A549 (cell line): ENCODE data around the gene LAMA3. TPM values are rescaled to one million over a fixed set of nuclear protein-coding genes. Genes with fewer than 3 reads are reported as not detected.

ENCODE experiments used
- ATAC-seq, 2 experiments: fragments of 200-7000 bp in 1 of 2; fragments of >200 bp in 1 of 2; cut with Nextera tagmentation in 1 of 2; cut with Tn5 transposase in 1 of 2; 3 replicates each; pipeline versions ENCODE4 v1.8.0 to v1.9.1; 2018 to 2020; ENCODE audit warnings: mild to moderate bottlenecking in 1 of 2, moderate library complexity in 1 of 2
- CTCF ChIA-PET: fragments of 300-600 bp; sonication (Branson Sonifier 250); formaldehyde crosslinking; extraction: SDS; loops from one replicate; lab custom pipeline; 2021; ENCODE audit warnings: antibody characterized with exemption, inconsistent platforms; lab: Yijun Ruan, JAX
- POLR2A ChIA-PET: fragments of 350-600 bp; formaldehyde crosslinking; extraction: SDS; loops from one replicate; lab custom pipeline; 2021; ENCODE audit warnings: antibody characterized with exemption, inconsistent platforms; lab: Yijun Ruan, JAX
- DNase-seq, 2 experiments: peaks; one replicate each; pipeline versions ENCODE4 v3.0.0 to v3.0.0-alpha.2; 2011 to 2016; ENCODE audit warnings: low read depth in 1 of 2, low spot score in 1 of 2
- FAIRE-seq: peaks from 2 replicates; lab custom pipeline; 2011; peaks lifted over from hg19 to GRCh38; lab: Jason Lieb, UNC
- H3K27ac ChIP-seq, 2 experiments: fragments of >200 bp; sonication (Bioruptor Twin); formaldehyde crosslinking; 3 replicates each; pipeline ENCODE4 v1.5.1; 2016 to 2017
- H3K4me1 ChIP-seq: fragments of >200 bp; sonication (Bioruptor Twin); formaldehyde crosslinking; 3 replicates; pipeline ENCODE4 v1.6.1; 2016
- H3K4me2 ChIP-seq: fragments of >200 bp; sonication (Bioruptor Twin); formaldehyde crosslinking; 3 replicates; pipeline ENCODE4 v1.6.1; 2016
- H3K4me3 ChIP-seq: fragments of >200 bp; sonication (Bioruptor Twin); formaldehyde crosslinking; 3 replicates; pipeline ENCODE4 v1.5.1; 2016
- H3K9me3 ChIP-seq: fragments of >200 bp; sonication (Bioruptor Twin); formaldehyde crosslinking; 3 replicates; pipeline ENCODE4 v1.6.1; 2016
- CBX8 ChIP-seq: fragments of 200-600 bp; sonication (generic); IDR thresholded peaks from 2 replicates; pipeline ENCODE4 v1.6.1; 2016
- EHMT2 ChIP-seq: fragments of 200-600 bp; sonication (generic); IDR thresholded peaks from 2 replicates; pipeline ENCODE4 v1.6.1; 2016; ENCODE audit warnings: antibody characterized with exemption, low read depth, mild to moderate bottlenecking, moderate library complexity
- FOXS1 ChIP-seq: fragments of 250-450 bp; sonication (Bioruptor Pico); IDR thresholded peaks from 2 replicates; pipeline ENCODE4 v1.5.0; 2020; ENCODE audit warnings: mild to moderate bottlenecking, moderate library complexity
- GATA3 ChIP-seq: IDR thresholded peaks from 2 replicates; pipeline ENCODE4 v1.6.1; 2012; ENCODE audit warnings: borderline replicate concordance
- HDAC2 ChIP-seq: fragments of 200-600 bp; sonication (generic); IDR thresholded peaks from 2 replicates; pipeline ENCODE4 v1.6.1; 2016
- KDM1A ChIP-seq: fragments of 200-600 bp; sonication (generic); IDR thresholded peaks from 2 replicates; pipeline ENCODE4 v1.6.1; 2016; ENCODE audit warnings: low read depth, mild to moderate bottlenecking
- MAZ ChIP-seq: fragments of 150-350 bp; IDR thresholded peaks from 2 replicates; pipeline ENCODE4 v1.6.1; 2014; ENCODE audit warnings: antibody characterized with exemption, low read depth, low read length, borderline replicate concordance
- NPAS2 ChIP-seq: fragments of 250-450 bp; sonication (Bioruptor Pico); IDR thresholded peaks from 2 replicates; pipeline ENCODE4 v1.8.0; 2022; ENCODE audit warnings: mild to moderate bottlenecking, moderate library complexity, borderline replicate concordance
- NR3C1 ChIP-seq: fragments of >200 bp; sonication (Bioruptor Twin); formaldehyde crosslinking; IDR thresholded peaks from 3 replicates; pipeline ENCODE4 v1.6.1; 2017
- POLR2AphosphoS2 ChIP-seq: conservative IDR thresholded peaks from 2 replicates; pipeline ENCODE4 v1.6.1; 2012; ENCODE audit warnings: low read length, improper control_type of control experiment, inconsistent platforms
- RAD21 ChIP-seq, 2 experiments: fragments of >200 bp in 1 of 2; sonication (Bioruptor Twin) in 1 of 2; formaldehyde crosslinking in 1 of 2; IDR thresholded peaks in 1 of 2; conservative IDR thresholded peaks in 1 of 2; 2 replicates in 1 of 2; 3 replicates in 1 of 2; pipeline ENCODE4 v1.6.1; 2012 to 2018; ENCODE audit warnings: inconsistent platforms in 1 of 2
- RFX5 ChIP-seq: fragments of 450-650 bp; IDR thresholded peaks from 2 replicates; pipeline ENCODE4 v1.7.1; 2014; ENCODE audit warnings: antibody characterized with exemption, mild to moderate bottlenecking, moderate library complexity
- SMC3 ChIP-seq: fragments of >200 bp; sonication (Bioruptor Twin); formaldehyde crosslinking; IDR thresholded peaks from 3 replicates; pipeline ENCODE4 v1.6.1; 2018; ENCODE audit warnings: inconsistent platforms
- ZC3H11A ChIP-seq: fragments of 450-650 bp; IDR thresholded peaks from 2 replicates; pipeline ENCODE4 v1.6.1; 2014; ENCODE audit warnings: antibody characterized with exemption, mild to moderate bottlenecking
- WGBS: methylation state at CpG from one replicate; pipeline ENCODE4 v1.1.6; 2017; ENCODE audit errors: missing lambda C conversion rate; 5-methylcytosine and 5-hydroxymethylcytosine counted together
- polyA plus RNA-seq, 4 experiments: library from polyadenylated mRNA; depleted of rRNA in 3 of 4; stranded (reverse); fragments of >200 nt; fragmentation: RNase III in 1 of 4; extraction: RNeasy Plus Mini Kit Qiagen cat#74134 plus additional on column Dnase treatment in 1 of 4; gene quantifications; 2 replicates in 3 of 4; 3 replicates in 1 of 4; pipeline ENCODE4 v1.2.3, GENCODE V29; 2011 to 2017
- TF ChIP-seq, protein P1 (sequence below): fragments of >200 bp; sonication (Bioruptor Twin); formaldehyde crosslinking; IDR thresholded peaks from 3 replicates; pipeline ENCODE4 v1.6.1; 2016
- TF ChIP-seq, protein P2 (sequence below): fragments of 150-350 bp; IDR thresholded peaks from 2 replicates; pipeline ENCODE4 v1.6.1; 2014; ENCODE audit warnings: low read depth, mild to moderate bottlenecking, low read length
- TF ChIP-seq, protein P3 (sequence below): IDR thresholded peaks from 2 replicates; pipeline ENCODE4 v1.6.1; 2012
- TF ChIP-seq, protein P4 (sequence below): IDR thresholded peaks from 2 replicates; pipeline ENCODE4 v1.6.1; 2012
- TF ChIP-seq, protein P5 (sequence below): fragments of 250-450 bp; sonication (Bioruptor Pico); IDR thresholded peaks from 2 replicates; pipeline ENCODE4 v1.5.0; 2021; ENCODE audit warnings: mild to moderate bottlenecking, moderate library complexity, borderline replicate concordance

LAMA3 gene
- polyA plus RNA-seq, 2 of the 4 experiments (the other 2 are of a cell fraction) = 18.2 to 31.0 TPM

DNA sequence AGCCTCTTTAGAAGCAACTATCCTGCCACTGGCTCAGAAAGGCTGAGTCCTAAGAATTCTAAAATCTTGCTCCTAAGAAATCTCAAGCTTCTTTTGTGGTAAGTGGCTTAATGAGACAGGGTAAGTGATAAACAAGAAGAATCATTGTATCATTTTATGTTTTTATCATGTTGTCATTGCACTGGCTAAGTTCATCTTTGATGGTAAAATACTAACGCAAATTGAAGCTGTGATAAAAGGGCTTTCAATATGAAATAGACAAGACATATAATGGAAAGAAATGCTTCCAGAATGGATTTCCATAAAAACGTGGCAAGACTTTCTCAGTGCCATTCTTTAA is 303.7 kb downstream of the LAMA3 start:
- peaks cover 14% of the 10 kb centered on the region; the same call in 2 of the 3 replicates for H3K4me1 ChIP-seq
- TF ChIP-seq HDAC2 = no peak
- TF ChIP-seq RAD21 (conservative IDR thresholded peaks at IDR 0.05 in 1 of 2, IDR thresholded peaks at IDR 0.05 in 1 of 2) = no peak
- TF ChIP-seq ZC3H11A = no peak
- TF ChIP-seq, protein P1, sequence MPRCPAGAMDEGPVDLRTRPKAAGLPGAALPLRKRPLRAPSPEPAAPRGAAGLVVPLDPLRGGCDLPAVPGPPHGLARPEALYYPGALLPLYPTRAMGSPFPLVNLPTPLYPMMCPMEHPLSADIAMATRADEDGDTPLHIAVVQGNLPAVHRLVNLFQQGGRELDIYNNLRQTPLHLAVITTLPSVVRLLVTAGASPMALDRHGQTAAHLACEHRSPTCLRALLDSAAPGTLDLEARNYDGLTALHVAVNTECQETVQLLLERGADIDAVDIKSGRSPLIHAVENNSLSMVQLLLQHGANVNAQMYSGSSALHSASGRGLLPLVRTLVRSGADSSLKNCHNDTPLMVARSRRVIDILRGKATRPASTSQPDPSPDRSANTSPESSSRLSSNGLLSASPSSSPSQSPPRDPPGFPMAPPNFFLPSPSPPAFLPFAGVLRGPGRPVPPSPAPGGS = no peak
- TF ChIP-seq MAZ = no peak
- TF ChIP-seq FOXS1 = no peak
- no peak for TF ChIP-seq CBX8
- TF ChIP-seq, protein P2, sequence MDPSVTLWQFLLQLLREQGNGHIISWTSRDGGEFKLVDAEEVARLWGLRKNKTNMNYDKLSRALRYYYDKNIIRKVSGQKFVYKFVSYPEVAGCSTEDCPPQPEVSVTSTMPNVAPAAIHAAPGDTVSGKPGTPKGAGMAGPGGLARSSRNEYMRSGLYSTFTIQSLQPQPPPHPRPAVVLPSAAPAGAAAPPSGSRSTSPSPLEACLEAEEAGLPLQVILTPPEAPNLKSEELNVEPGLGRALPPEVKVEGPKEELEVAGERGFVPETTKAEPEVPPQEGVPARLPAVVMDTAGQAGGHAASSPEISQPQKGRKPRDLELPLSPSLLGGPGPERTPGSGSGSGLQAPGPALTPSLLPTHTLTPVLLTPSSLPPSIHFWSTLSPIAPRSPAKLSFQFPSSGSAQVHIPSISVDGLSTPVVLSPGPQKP = no peak
- TF ChIP-seq NR3C1 = no peak
- TF ChIP-seq POLR2AphosphoS2 = no peak
- no peak for TF ChIP-seq RFX5
- TF ChIP-seq, protein P3, sequence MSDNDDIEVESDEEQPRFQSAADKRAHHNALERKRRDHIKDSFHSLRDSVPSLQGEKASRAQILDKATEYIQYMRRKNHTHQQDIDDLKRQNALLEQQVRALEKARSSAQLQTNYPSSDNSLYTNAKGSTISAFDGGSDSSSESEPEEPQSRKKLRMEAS = no peak
- TF ChIP-seq EHMT2 = no peak
- ATAC-seq (no peak), DNase-seq (no peak), FAIRE-seq (no peak)
- ChIA-PET CTCF (interaction anchor here (1.4 to 1.5 kb wide), 2 partner anchors 10 to 13 kb away, joined by 3 to 4 read pairs; no protein-coding TSS in a partner anchor), POLR2A (no interaction called here)
- WGBS = 66% methylated on average over 2 of the region's 2 CpGs
- no peak overlapping the region for H3K27ac ChIP-seq
- no peaks in the 10 kb centered on the region for H3K9me3 ChIP-seq
- no peak overlapping the region for H3K4me3 ChIP-seq
- no peak overlapping the region for H3K4me2 ChIP-seq

DNA sequence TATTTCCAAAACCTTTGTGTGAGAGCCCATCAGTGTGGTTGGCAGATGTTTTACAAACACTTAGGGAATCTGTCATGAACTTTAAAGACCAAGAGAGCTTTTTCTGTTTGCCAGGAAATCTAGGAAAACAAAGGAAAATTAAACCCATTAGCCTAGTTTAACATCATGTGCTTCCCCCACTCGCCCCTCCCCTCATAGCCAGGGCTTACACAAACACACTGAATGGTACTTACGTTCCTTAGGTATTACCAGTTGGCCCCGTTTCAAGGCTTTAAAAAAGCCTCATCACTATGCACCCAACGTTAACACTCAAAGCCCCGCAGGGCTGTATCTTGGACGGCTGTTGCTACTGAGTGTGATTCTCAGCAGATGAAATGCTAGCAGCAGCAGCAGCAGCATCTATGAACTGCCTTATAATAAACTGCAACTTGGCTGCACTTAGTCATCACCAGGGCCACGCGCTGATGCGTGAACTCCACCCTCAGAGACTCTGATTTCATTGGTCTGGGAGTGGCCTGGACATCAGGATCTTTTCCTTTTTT is 305.2 kb downstream of the LAMA3 start:
- peak in 1 of 2 experiments; percentile 44 for DNase-seq
- ChIA-PET POLR2A (no interaction called here), CTCF (interaction anchor here (1.4 kb wide), 1 partner anchor 14 kb away, joined by 3 read pairs; no protein-coding TSS in a partner anchor)
- Histone ChIP-seq H3K9me3 (no peaks in the 10 kb centered on the region), H3K4me1 (peaks cover 18% of the 10 kb centered on the region; the same call in 2 of the 3 replicates), H3K4me2 (peak overlapping the region; percentile 66), H3K4me3 (no peak overlapping the region), H3K27ac (peak overlapping the region; percentile 23 to 46; a peak in 2 of 6 replicates)
- TF ChIP-seq GATA3 = no peak
- no peak for TF ChIP-seq SMC3
- TF ChIP-seq KDM1A = no peak
- TF ChIP-seq, protein P4, sequence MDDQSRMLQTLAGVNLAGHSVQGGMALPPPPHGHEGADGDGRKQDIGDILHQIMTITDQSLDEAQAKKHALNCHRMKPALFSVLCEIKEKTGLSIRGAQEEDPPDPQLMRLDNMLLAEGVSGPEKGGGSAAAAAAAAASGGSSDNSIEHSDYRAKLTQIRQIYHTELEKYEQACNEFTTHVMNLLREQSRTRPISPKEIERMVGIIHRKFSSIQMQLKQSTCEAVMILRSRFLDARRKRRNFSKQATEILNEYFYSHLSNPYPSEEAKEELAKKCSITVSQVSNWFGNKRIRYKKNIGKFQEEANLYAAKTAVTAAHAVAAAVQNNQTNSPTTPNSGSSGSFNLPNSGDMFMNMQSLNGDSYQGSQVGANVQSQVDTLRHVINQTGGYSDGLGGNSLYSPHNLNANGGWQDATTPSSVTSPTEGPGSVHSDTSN = no peak
- TF ChIP-seq, protein P5, sequence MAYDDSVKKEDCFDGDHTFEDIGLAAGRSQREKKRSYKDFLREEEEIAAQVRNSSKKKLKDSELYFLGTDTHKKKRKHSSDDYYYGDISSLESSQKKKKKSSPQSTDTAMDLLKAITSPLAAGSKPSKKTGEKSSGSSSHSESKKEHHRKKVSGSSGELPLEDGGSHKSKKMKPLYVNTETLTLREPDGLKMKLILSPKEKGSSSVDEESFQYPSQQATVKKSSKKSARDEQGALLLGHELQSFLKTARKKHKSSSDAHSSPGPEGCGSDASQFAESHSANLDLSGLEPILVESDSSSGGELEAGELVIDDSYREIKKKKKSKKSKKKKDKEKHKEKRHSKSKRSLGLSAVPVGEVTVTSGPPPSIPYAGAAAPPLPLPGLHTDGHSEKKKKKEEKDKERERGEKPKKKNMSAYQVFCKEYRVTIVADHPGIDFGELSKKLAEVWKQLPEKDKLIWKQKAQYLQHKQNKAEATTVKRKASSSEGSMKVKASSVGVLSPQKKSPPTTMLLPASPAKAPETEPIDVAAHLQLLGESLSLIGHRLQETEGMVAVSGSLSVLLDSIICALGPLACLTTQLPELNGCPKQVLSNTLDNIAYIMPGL (CRISPR knock-in tag) = no peak
- TF ChIP-seq NPAS2 (CRISPR knock-in tag) = no peak
- TF ChIP-seq RAD21 (conservative IDR thresholded peaks at IDR 0.05 in 1 of 2, IDR thresholded peaks at IDR 0.05 in 1 of 2) = no peak
- TF ChIP-seq, protein P2 = no peak
- 16% methylated on average over 9 of the region's 9 CpGs for WGBS
- FAIRE-seq = no peak
- peak; percentile 83 to 89 for ATAC-seq
